ENCODE results near the gene AQP3. TPM values are rescaled to one million over a fixed set of nuclear protein-coding genes. Genes with fewer than 3 reads are reported as not detected.
"Not testable (repeated sequence)": the region's sequence is repeated elsewhere in the genome, so short reads cannot be mapped to it uniquely, and the experiment has no call there.

The AQP3 gene
- total and polyA plus RNA-seq, 8 donors = 1.7 to 319 (median 24.0) TPM

DNA sequence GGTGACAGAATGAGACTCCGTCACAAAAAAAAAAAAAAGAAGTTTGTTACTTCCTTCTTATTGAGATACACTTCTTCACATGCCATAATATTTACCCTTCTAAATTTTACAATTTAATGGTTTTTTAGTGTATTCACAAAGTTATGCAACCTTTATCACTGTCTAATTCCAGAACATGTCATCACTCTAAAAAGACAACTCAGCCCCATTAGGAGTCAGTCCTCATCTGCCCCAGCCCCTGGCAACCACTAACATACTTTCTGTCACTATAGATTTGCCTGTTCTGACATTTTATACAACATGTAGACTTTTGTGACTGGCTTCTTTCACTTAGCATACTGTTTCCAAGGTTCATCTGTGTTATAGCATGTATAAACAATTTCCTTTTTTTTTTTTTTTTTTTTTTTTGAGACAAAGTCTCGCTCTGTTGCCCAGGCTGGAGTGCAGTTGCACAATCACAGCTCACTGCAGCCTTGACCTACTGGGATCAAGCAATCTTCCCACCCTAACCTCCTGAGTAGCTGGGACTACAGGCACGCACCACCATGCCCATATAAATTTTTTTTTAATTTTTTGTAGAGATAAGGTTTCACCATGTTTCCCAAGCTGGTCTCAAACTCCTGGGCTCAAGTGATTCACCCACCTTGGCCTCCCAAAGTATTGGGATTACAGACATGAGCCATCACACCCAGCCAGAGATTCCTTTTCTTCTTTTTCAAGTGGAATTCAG, 18.0 kb downstream of the AQP3 start:
- no peak for DNase-seq
- peaks cover 0 to 5% (median 0%) of the 10 kb centered on the region in 4 donors for H3K4me1 ChIP-seq
- no peak overlapping the region for H3K27ac ChIP-seq
- intact Hi-C loops (cut with DNase I; ENCODE audit: low total_unique reads) = no loop called here
- H3K36me3 ChIP-seq = no peaks in the 10 kb centered on the region
- no peaks in the 10 kb centered on the region for H3K27me3 ChIP-seq
- H3K9me3 ChIP-seq = no peaks in the 10 kb centered on the region
- no peak for TF ChIP-seq CTCF (IDR thresholded peaks at IDR 0.05)
- no peak for TF ChIP-seq POLR2A (IDR thresholded peaks at IDR 0.05)
- TF ChIP-seq POLR2AphosphoS5 (IDR thresholded peaks at IDR 0.05) = no peak
- TF ChIP-seq EP300 (IDR thresholded peaks at IDR 0.05) = no peak
- no peak overlapping the region for H3K4me3 ChIP-seq
- 79 to 95% (median 90%) methylated on average over 3 of the region's 3 CpGs for WGBS, 5 donors

DNA sequence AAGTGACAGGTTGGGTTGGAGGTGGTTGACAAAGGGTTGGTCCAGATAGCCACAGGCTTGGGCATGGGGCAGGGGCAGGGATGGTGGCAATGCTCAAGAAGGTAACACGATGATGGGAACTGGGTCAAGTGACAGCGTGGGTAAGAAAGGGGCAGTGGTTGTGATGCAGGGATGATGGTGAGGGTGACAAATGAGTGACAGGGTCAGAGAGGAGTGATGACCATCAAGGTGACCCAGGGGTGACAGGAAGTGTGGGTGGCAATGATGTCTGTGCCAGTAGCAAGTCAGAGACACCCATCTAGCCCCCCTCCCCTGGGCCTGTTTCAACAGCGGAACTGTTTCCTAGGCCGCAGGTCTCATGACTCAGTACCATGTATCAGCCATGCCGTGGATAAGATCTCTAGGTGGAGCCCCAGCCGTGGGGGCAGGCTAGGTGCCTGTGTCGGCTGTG, 20.5 kb downstream of the AQP3 start:
- H3K27ac ChIP-seq = no peak overlapping the region
- H3K27me3 ChIP-seq = no peaks in the 10 kb centered on the region
- no peaks in the 10 kb centered on the region for H3K36me3 ChIP-seq
- 80 to 89% (median 88%) methylated on average over 7 of the region's 7 CpGs for WGBS, 5 donors
- peaks cover 0 to 5% (median 0%) of the 10 kb centered on the region in 4 donors for H3K4me1 ChIP-seq
- intact Hi-C loops (cut with DNase I; ENCODE audit: low total_unique reads) = no loop called here
- no peak overlapping the region for H3K4me3 ChIP-seq
- H3K9me3 ChIP-seq = no peaks in the 10 kb centered on the region
- no peak for DNase-seq
- TF ChIP-seq POLR2AphosphoS5 (IDR thresholded peaks at IDR 0.05) = no peak
- no peak for TF ChIP-seq EP300 (IDR thresholded peaks at IDR 0.05)
- TF ChIP-seq POLR2A (IDR thresholded peaks at IDR 0.05) = no peak
- TF ChIP-seq CTCF (IDR thresholded peaks at IDR 0.05) = no peak

DNA sequence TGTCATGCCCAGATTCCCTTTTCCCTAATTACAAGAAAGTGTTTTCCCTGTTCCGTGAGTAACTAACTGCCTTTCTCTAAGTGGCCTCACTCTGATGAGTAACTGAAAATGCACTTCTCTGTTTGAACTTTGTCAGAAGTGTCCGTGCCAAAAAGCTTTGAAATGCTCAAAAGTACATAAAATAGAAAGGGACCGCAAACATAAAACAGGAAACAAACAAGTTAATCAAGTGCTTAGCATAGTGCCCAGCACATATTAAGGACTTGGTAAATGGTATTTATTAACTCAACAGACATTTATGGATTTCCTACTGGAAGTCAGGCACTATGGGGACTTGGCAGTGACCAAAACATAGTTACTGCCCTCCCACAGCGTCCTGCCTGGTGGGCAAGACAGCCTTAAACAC, 22.3 kb downstream of the AQP3 start:
- Histone ChIP-seq H3K4me1 (no peaks in the 10 kb centered on the region), H3K9me3 (no peaks in the 10 kb centered on the region), H3K27me3 (no peaks in the 10 kb centered on the region), H3K36me3 (no peaks in the 10 kb centered on the region), H3K27ac (no peak overlapping the region), H3K4me3 (no peak overlapping the region)
- WGBS, 5 donors = 35 to 59% (median 50%) methylated on average over 4 of the region's 4 CpGs
- no peak for DNase-seq
- intact Hi-C loops (cut with DNase I; ENCODE audit: low total_unique reads) = no loop called here
- TF ChIP-seq POLR2A (IDR thresholded peaks at IDR 0.05) (no peak), POLR2AphosphoS5 (IDR thresholded peaks at IDR 0.05) (no peak)

DNA sequence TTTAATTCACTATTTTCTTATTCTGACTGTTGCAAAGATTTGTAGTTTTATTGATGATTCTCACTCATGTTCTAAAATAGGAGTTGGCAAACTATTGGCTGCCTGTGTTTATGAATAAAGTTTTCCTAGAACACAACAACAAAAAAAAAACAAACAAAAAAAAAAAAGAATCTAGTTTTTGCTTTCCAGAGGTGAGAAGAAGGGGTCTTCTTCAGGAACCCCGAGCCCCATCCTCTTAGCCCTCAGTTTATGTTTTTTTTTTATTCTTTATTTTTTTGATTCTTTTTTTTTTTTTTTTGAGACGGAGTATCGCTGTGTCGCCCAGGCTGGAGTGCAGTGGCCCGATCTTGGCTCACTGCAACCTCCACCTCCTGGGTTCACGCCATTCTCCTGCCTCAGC, 22.9 kb downstream of the AQP3 start:
- H3K4me3 ChIP-seq; H3K27ac ChIP-seq; H3K27me3 ChIP-seq; H3K36me3 ChIP-seq; DNase-seq; intact Hi-C loops (cut with DNase I; ENCODE audit: low total_unique reads); H3K4me1 ChIP-seq; H3K9me3 ChIP-seq: not testable (repeated sequence)
- WGBS, 5 donors = 93 to 97% (median 96%) methylated on average over 6 of the region's 6 CpGs

DNA sequence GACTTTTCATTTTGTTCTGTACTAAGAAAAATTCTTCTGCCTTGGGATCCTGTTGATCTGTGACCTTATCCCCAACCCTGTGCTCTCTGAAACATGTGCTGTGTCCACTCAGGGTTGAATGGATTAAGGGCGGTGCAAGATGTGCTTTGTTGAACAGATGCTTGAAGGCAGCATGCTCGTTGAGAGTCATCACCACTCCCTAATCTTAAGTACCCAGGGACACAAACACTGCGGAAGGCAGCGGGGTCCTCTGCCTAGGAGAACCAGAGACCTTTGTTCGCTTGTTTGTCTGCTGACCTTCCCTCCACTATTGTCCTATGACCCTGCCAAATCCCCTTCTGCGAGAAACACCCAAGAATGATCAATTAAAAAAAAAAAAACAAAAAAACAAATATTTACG, 23.4 kb downstream of the AQP3 start:
- H3K27ac ChIP-seq; H3K4me1 ChIP-seq; H3K9me3 ChIP-seq; H3K27me3 ChIP-seq; intact Hi-C loops (cut with DNase I; ENCODE audit: low total_unique reads); H3K4me3 ChIP-seq; DNase-seq; H3K36me3 ChIP-seq: not testable (repeated sequence)
- WGBS, 5 donors = 65 to 78% (median 76%) methylated on average over 5 to 7 of the region's 7 CpGs; no CpG with 5 or more reads in 1 of the 5 donors

- 68 to 83% (median 75%) methylated on average over 10 of the region's 10 CpGs for WGBS, 5 donors
- no peak overlapping the region for H3K27ac ChIP-seq
- TF ChIP-seq POLR2AphosphoS5 (IDR thresholded peaks at IDR 0.05) = no peak
- no peak overlapping the region for H3K4me3 ChIP-seq
- intact Hi-C loops (cut with DNase I; ENCODE audit: low total_unique reads) = no loop called here
- peaks cover 15 to 33% (median 23%) of the 10 kb centered on the region in 4 donors for H3K4me1 ChIP-seq
- no peaks in the 10 kb centered on the region for H3K27me3 ChIP-seq
- DNase-seq = no peak
- H3K36me3 ChIP-seq = no peaks in the 10 kb centered on the region
- H3K9me3 ChIP-seq = no peaks in the 10 kb centered on the region
Measured at GRCh38 chr9:33419708-33420303, 27.6 kb downstream of the AQP3 start.

All from stomach (tissue), 9 donors.